ENCODE measurements around the gene PMEL.
"Not testable (repeated sequence)": the region's sequence is repeated elsewhere in the genome, so short reads cannot be mapped to it uniquely, and the experiment has no call there.

PMEL gene

GRCh38 chr12:55925371-55925770 lies 40.5 kb downstream of the PMEL start:
- no peak for DNase-seq (ENCODE audit: low read depth in 2 of 2)

GRCh38 chr12:55923648-55924047 lies 42.2 kb downstream of the PMEL start:
- not testable (repeated sequence) for DNase-seq (ENCODE audit: low read depth in 2 of 2)

GRCh38 chr12:55922126-55922525 lies 43.7 kb downstream of the PMEL start:
- DNase-seq (ENCODE audit: low read depth in 2 of 2), result no peak

GRCh38 chr12:55919032-55919431 lies 46.8 kb downstream of the PMEL start:
- DNase-seq (ENCODE audit: low read depth in 2 of 2), result not testable (repeated sequence)

GRCh38 chr12:55915482-55915859 lies 50.4 kb downstream of the PMEL start:
- no peak for DNase-seq (ENCODE audit: low read depth in 2 of 2)

GRCh38 chr12:55912908-55913307 lies 52.9 kb downstream of the PMEL start:
- DNase-seq (ENCODE audit: low read depth in 2 of 2), result no peak

- DNase-seq (ENCODE audit: low read depth in 2 of 2), result no peak
Measured at GRCh38 chr12:55909513-55909884, 56.3 kb downstream of the PMEL start.

DNA sequence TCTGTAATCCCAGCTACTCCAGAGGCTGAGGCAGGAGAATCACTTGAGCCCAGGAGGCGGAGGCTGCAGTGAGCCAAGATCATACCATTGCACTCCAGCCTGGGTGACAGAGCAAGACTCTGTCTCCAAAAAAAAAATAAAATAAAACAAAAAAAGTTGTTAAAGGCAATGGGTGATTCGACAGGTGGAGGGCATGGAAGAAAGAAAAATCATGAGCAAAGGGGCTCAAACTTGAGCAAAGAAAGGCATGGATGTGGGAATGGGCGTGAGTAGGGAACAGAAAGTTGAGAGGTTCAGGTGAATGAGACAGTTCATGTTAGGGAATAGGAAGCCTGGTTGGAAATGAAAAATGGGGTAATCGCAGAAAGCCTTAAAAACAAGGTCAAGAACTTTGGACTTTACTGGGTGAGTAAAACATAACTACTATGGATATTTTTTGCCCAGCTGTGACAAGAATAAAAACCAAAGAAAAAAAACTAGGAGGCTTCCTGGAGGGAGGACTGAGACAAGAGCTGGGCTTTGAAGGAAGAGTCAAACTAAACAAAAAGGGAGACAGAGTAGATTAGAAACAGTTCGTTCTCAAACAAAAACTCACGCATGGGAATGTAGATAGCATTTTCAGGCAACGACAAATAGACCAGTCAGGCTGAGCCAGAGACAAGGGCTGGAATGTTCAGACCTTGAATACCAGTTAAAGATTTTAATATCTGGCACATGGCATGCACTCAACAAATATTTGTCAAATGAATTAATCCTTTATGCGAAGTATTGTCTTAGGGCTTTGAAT lies 56.9 kb downstream of the PMEL start:
- no peak for DNase-seq (ENCODE audit: low read depth in 2 of 2)

DNA sequence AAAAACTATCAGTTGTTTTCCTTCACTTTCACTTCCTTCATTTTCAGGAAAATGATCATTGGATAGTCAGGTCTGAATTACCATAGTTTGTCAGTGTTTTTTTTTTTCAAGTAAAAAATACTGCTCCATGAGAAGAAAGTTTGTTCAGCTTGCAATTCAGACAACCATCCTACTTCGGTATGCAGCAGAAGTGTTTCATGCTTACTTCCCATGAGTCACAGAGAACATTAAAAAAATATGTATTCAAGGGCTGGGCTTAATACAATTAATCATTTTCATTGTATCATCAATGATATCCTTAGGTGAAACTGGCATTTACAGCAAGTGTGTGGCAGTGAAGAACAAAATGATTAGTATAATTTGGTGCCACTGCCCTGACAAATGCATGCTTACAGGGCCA lies 59.8 kb downstream of the PMEL start:
- DNase-seq (ENCODE audit: low read depth in 2 of 2), result no peak

Data from stimulated activated CD4-positive, alpha-beta T cell treated with anti-CD3 and anti-CD28 coated beads, Interleukin-1b, Interleukin-23, amount 100 ng/mL, for 1 hour (primary cell).